GM18870 (cell line): ENCODE results near the gene CARMIL1.

Source experiments
- ATAC-seq: cut with Tn5 transposase; IDR thresholded peaks from one replicate; pipeline ENCODE4 v1.9.1; 2021; ENCODE audit warnings: moderate library complexity; ENCODE audit not compliant: unreplicated experiment

Gene CARMIL1

GRCh38 chr6:25404091-25404490 lies 124.9 kb downstream of the CARMIL1 start:
- no peak for ATAC-seq

DNA sequence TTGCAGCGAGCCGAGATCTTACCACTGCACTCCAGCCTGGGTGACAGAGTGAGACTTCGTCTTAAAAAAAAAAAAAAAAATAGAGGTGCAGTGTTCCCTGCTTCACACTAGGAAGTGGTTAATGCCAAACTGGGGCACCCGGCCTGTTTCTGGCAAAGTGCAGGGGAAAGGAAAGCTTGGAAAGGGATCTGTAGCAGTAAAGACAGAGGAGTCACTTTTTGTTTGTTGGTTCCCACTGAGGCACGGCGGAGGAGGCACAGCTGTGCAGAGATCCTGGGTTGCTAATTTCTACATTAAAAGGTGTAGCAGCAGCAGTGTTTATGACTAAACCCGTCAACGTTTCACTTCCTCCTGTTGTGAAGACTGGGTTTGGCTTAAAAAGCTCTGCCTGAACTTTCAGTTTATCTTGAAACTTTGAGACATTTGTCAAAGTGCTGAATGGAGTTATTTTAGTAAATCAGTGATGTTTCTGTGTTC lies 125.6 kb downstream of the CARMIL1 start:
- ATAC-seq: peak; percentile 91

DNA sequence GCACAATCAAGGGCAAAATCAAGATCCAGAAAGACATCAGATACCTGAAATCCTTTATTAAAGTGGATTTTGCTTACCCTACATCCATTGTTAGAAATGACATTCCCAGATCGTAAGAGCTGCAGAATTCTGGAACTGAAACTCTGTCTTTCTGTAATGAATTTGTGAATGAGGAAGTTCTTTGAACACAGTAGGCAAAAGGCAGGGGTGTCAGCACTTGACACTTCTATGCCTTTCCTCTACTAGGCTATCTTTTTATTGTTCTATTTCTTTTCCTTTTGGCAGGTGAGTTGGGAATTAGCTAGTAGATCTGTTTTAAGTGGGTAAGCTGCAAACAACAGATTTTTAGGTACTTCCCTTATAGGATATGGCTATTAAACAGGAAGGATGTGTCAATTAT lies 126.3 kb downstream of the CARMIL1 start:
- no peak for ATAC-seq

DNA sequence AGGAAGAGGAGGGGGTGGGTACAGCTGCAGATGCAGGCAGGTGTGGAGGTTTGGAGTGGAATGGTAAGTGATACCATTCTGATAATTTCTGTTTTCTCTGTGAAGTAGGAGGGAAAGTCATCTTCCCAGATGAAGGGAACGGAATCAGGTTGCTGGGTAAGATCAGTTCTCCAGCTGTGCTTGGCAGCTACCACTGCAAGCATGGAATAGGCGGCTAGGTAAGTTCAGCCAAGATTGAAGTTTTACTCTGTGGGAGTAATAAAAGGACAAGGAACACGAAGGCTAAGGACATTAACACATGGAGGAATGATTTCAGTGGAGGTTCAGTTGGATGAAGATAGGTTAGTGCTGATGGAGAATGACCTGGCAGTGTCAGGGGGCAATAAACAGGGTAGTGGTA lies 128.3 kb downstream of the CARMIL1 start:
- ATAC-seq: no peak

DNA sequence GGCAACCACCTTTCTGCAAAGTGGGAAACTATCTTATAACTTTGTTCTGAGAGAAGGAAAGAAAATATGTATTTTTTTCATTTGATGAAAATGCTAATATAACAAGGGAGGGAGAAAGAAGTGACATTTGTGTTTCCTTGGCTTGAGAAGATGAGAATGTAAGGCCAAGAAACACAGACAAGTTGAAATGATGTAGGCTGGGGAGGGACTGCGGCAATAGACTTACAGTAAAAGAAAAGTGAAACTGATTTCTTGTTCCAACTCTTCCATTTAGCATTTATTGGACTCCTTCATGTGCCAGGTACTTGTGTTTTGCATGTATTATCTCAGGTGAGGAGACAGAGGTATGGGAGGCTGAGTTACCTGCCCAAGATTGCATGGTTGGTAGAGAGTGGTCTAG lies 130.9 kb downstream of the CARMIL1 start:
- ATAC-seq: no peak

DNA sequence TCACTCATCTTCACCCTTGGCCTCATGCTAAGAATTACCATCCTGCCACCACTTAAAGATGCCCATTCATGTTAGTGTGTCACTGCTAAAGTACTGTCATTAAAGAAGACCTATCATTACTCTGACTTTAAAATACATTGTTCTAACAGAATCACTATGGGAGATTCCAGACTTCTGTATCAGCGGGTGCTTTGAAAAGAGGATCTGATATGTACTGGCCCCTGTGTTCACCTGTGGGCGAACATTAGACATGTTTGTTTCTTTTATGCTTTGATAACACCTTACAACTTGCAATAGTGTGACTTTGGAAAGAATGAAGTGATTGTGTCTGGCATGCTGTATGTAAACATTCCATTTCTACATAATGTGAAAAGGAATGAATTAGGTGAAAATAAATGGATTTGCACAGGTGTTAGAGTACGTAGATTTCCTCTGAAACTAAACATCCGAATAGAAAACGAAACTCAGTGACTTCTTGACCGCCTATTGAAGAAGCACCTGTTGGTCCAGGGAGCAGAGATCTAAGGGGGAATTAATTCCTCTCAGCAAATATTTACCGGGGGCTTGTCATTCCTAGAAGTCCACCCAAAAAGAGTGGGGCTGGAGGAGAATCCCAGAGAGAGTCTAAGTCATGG lies 132.3 kb downstream of the CARMIL1 start:
- ATAC-seq: no peak

DNA sequence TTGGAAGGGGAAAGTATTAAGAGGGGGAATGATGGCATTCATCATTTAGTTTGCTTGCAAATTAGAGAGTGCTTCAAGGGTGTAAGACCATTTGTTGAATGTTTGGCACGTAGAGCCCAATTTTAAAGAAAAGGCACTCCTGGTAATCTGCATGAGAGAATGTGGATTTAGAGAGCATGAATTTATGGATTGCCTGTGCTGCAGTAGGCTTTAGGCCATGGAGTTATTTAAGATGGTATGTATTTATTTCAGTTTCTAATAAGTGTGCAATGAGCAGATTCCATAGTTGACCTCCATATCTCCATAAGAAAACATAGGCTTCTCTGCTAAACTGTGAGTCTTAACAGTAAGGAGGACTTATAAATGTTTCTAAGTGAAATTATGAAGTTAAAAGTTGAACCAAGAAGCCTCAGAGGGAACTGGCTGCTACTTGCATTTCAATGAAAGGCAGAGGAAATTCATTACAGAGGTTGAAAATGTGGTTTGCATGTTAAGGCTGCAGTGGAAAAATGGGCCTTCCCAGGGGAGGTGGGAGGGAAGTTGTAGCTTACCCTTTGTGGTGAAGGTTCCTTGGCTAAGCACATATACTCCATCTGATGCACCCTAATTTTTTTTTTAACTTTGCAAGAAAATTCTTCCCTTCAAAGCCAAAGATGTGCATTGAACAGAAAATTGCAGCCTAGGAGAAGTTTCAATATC lies 134.2 kb downstream of the CARMIL1 start:
- no peak for ATAC-seq

DNA sequence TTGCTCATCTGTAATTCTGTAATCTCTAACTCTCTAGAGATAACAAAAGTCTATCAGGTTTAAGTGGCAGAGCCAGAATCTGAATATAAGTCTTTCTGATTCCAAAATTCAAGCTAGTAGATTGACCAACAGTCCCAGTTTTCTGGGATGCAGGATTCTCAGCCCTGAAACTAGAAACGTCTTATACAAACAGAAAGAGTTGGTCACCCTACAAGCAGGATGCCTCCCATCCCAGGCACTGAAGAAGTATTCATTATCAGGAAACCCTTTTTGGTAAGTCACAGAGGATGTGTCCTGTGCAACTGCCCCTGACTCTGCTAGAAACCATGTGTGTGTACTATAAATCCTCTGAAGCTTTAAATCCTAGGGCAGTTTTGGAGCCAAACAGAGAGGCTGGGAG lies 135.0 kb downstream of the CARMIL1 start:
- no peak for ATAC-seq

DNA sequence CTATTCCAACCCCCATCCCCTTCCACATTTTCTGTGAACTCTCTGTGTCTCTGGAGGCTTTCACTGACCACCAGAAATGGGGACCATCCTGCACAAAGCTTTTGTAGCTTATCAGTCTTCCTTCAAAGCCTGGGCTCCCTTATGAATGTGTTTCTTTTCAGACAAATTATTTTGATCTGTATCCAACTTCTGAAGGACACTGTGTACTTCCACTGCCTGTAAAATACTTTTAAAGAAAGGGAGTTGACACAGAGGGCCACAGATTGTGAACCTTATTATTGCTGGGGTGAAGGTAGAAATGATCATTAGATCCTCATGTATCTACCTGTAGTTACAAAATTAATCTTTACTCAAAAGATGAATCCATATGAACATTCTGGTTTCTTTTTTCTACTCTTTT lies 135.6 kb downstream of the CARMIL1 start:
- ATAC-seq: no peak

DNA sequence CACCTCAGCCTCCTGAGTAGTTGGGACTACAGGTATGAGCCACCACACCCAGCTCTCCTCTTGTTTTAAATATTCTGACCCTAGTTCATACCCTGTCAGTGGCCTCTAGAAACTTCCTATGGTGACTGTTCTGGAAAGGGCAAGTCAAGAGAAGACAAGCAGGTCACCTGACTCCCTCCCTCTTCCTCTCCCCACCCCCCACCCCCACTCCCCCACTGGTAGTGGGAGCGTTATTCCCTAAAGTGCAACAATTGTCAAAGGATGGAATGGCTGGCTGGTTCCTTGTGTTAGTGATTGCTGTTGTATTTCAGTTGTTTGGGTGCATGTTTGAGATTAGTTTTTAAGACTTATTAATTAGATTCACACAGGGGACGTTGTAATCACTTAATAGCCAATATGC lies 136.1 kb downstream of the CARMIL1 start:
- ATAC-seq: no peak

DNA sequence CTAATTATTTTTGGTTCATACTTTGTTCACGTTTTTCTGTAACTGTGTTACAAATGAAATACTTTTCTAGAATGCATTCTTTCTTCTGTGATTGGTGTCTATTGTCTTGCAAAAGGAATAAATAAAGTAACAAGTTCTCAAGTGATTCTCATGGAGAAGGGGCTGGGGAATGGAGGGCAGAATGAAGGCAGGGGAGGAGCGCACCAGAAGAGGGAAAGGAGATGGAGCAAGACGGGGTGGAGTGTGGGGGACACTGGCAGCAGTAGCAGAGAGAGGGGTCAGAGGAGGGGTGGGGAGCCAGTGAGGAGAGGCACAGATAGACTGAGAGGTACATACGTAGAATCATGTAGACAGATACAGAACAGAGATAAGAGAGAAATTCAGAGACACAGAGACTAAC lies 136.5 kb downstream of the CARMIL1 start:
- ATAC-seq: no peak

GRCh38 chr6:25417046-25417605 lies 138.0 kb downstream of the CARMIL1 start:
- no peak for ATAC-seq

DNA sequence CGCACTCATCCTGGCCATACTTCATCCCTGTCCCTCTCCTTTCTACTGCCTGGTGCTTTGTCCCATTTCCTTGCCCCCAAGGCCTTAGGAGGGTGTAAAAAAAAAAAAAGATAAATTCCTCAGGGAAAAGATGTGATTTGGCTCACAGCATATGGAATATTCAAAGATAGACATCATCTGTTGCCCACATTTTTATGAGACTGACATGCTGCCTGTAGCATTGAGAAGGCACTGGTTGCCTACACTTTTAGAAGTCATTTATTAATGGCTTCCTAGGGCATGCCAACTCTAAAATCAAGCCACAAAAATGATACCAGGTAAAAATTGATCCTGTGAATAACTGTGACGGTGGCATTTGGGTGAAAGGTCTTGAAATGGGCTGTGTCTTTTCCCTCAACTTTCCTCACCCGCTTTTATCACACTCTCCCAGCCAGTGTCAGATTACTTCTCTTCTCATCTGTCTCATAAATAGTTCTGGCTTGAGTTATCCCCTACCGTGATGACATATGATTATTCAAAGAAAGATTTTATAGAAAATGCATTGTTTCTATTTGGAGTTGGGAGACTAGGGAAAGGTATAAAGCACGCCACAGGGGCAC lies 139.4 kb downstream of the CARMIL1 start:
- ATAC-seq: no peak

- ATAC-seq: no peak
These were observed 140.7 kb downstream of the CARMIL1 start for GRCh38 chr6:25419879-25420278.

DNA sequence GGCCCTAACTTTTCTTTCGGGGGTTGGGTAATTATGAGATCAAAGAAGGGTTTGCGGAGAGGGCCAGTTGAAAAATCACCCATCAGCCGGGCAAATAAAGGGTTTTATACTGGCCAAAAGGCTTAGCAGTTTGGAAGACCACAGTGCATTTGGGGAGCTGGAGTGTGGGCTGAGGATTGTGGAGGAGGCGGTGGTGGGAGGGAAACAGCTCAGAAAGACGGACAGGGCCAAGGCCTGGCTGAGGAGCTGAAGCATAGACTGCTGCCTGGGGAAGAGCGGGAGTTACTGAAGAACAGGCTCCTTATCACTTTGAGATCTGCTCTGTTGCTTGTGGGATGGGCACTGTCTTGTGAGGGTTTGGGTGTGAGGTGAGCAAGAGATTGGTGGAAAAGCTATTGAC lies 144.2 kb downstream of the CARMIL1 start:
- no peak for ATAC-seq

- no peak for ATAC-seq
These were observed 145.1 kb downstream of the CARMIL1 start for GRCh38 chr6:25424303-25424702.

GRCh38 chr6:25427549-25427948 lies 148.4 kb downstream of the CARMIL1 start:
- ATAC-seq: no peak

DNA sequence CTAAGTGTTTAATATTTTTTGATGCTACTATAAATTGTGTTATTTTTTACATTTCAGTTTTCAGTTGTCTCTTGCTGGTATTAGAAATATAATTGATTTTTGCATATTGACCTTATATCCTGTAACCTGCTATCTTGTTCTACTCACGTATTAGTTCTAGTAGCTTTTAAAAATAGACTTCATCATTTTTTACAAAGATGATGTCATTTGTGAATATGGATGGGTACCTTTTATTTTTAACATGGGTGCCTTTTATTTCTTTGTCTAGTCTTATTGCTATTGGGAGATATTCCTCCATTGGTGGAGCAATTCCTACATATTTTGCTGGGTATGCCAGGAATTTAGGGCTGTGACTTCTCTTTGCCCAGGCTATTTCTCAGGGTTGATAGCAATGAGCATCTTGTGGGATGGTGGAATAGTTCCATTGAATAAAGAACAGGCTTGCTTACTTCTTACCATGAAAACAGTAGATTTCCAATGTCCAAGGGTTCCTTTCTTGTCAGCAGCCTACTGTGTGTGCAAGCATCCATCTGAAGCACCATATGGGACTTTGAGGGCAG lies 149.7 kb downstream of the CARMIL1 start:
- no peak for ATAC-seq

DNA sequence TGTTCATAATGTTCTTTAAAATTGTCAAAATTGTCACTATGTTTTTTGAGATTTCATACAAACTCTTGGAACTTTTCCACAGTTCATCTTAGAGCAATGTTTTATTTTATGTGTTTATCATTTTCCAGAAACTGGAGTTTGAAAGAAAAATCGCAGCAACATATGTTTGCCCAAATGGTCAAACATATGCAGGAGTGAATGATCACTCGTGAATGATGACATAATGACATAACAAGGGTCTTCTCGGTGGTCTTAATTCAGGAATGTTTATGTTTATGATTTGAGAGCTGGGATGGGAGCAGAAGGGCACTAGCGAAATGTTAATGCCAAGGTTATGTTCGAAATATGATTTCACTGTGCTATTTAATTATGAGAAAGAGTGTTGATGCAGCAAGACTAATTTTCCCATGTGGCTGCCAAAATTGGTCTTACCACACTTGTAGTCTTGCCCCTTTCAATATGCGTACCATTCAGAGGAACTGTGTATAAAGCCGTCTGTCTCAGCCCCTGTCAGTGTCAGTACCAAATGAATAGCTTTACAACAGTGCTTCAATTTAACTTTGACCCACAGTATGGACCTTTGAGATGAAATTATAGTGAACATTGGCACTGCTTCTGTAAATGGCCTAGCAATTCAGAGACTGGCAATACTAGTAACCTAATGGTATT lies 152.3 kb downstream of the CARMIL1 start:
- ATAC-seq: no peak

DNA sequence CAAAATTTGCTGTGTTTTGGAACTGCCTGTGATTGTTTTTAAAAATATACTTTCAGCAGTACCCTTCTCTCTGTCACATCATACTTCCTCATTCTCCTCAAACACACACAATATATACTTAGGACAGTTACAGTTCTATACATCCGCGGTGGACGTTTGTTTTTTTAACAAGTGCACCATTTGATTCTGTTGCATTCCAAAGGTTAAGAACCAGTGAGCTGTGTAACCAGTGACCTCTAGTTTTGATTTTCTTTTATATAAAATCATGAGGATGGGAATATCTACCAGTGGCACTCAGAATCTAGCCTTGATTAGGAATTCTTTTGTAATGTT lies 152.8 kb downstream of the CARMIL1 start:
- ATAC-seq: no peak

GRCh38 chr6:25434921-25435320 lies 155.7 kb downstream of the CARMIL1 start:
- no peak for ATAC-seq
